Activated CD4-positive, CD25-positive, alpha-beta regulatory T cell treated with anti-CD3 and anti-CD28 coated beads, Interleukin-2, amount 50 U/mL, for 72 hours (primary cell): ENCODE results near the gene YOD1.
"Not testable (repeated sequence)": the region's sequence is repeated elsewhere in the genome, so short reads cannot be mapped to it uniquely, and the experiment has no call there.

Experiments used
- DNase-seq: peaks from one replicate; pipeline ENCODE4 v3.0.0; 2021

YOD1 gene

DNA sequence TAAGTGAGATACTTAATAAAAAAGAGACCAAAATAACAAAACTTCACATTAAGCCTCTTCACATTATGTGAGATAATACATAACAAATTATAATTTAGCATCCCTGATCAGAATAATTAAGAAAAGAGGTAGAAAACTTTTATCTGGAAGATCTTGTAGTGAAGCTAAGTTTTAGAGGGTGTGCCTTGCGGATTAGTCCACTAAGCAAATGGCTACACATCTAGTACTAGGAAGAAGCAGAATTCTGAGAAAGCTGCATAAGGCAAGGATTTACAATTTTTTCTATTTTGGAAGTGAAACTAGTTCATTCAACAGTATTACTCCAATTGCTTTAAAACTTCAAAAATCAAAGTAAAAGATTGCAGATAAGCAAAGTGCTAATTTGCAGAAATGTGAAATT, 3.5 kb downstream of the YOD1 start:
- DNase-seq, result no peak

DNA sequence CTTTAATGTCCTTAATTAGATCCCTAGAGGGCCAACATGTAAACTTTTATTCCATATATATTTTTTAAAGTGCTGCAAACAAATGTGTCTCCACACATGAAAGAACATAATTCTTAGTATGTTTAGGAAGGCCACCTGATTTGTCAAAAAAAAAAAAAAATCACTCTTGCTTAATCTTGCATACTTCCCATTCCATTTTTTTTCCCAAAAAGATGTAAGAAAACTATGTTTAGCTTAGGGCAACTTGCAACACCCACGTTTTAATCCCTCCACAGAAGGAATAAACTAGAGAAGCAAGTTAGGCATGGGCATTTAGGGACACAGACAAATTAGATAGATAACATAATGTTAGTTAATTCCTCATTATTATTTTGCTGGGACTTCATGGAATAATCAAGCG, 5.6 kb downstream of the YOD1 start:
- DNase-seq, result no peak

DNA sequence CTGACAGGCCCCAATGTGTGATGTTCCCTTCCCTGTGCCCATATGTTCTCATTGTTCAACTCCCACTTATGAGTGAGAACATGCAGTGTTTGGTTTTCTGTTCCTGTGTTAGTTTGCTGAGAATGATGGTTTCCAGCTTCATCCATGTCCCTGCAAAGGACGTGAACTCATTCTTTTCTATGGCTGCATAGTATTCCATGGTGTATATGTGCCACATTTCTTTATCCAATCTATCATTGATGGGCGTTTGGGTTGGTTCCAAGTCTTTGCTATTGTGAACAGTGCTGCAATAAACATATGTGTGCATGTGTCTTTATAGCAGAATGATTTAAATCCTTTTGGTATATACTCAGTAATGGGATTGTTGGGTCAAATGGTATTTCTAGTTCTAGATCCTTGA, 9.6 kb downstream of the YOD1 start:
- DNase-seq, result not testable (repeated sequence)

DNA sequence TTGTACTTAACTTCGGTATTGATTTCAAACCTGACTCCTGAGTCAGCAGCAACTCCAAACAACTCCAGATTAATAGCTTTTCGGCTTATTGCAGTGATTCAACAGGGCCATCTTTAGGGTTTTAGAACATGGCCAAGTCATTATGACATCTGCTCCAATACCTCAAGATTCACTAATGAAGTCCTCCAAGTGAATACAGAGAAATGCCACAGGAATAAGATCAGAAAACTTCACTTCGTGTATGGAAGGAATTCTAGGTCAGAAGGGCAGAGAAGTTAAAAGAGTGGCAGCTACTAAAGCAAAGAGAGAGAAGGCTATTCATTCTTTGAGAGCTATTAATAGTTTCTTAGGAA, 10.9 kb downstream of the YOD1 start:
- DNase-seq, result no peak

DNA sequence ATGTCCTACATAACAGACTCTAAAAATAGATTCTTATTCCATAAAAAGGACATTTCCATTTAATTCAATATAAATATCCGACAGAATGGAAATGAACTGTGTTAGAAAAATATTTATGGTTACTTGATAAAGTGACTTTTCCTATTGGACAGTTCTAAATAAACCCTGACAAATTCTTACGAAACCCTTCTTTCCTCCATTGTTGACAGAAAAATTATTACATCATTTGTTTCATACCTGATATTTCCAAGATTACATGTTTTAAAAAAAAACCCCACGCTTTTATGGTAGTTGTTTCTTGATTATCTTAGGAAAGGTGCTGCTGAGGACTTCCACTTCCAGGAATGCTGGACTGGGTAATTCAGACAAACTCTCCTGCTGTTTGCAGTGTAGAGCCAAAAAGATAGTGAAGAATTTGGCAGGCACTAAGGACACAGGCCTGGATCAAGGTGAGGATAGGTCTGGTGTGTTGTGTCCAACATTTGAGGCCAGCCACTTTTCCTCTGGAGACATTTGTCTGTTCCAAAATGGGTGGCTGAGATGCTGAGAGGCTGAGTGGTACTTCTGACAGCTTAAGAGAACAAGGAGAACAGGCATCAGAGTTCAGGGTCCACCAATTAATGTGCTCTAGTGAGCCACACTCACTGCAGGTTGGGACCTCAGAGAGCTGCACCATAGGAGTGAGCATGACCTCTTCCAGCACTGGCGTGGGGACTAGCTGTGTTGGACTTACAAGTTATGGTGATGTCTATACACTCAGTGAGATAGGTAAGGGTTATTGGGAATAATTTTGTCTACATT, 11.4 kb downstream of the YOD1 start:
- DNase-seq, result no peak

DNA sequence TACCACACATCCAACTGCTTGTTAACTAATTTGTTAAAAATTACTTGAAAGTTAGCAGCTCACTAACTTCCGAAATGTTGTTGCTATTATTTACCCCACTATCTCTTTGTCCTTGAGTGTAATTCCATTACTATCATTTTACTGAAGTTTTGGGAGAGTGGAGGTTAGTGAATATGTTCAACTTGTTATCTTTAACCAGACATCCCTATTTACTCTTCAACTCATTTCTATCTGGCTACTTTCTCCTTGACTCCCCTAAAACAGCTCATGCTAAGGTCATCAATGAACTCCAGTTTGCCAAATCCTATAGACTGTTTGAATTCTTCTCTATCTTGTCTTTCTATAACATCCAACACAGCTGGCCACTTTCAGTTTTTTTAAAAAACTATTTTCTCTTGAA, 14.1 kb downstream of the YOD1 start:
- no peak for DNase-seq

DNA sequence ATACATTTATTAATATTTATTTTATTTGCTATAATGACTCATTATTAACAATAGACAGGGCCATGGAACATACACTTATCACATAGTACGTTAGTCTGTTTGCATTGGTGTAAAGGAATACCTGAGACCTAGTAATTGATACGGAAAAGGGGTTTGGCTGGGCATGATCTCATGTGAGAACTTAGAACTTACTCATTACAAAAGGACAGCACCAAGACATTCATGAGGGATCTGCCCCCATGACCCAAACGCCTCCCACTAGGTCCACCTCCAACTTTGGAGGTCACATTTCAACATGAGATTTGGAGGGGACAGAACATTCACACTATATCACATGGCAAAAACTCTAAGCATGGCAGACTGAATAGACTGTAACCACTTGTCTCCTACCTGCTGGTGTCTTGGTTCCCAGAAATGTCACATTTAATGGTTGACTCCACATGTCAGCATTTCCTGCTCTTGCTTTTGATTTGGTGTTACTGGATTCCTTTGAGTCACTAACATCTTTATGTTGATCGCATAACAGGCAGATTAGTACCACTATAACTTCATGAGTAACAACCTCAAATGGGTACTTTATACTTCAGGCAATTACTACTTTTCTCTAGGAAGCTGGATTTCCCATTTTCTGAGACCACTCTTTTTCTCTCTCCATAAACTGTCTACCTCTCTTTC, 15.0 kb downstream of the YOD1 start:
- no peak for DNase-seq

DNA sequence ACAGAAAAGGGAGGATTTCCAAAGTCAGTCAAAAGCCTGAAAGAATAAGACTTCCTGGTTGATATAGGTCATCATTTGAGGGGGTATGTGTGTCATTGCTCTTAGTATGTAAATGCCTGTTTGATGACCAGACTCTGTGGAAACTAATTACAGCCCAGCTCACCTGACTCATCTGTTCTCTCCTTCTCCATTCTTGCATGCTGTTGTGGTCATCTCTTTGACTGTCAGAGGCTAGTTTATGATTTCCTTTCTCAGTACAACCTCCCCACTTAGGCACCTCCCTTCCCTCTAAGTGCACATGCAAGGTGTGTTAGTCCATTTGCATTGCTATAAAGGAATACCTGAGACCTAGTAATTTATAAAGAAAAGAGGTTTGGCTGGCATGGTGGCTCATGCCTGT, 16.0 kb downstream of the YOD1 start:
- no peak for DNase-seq

DNA sequence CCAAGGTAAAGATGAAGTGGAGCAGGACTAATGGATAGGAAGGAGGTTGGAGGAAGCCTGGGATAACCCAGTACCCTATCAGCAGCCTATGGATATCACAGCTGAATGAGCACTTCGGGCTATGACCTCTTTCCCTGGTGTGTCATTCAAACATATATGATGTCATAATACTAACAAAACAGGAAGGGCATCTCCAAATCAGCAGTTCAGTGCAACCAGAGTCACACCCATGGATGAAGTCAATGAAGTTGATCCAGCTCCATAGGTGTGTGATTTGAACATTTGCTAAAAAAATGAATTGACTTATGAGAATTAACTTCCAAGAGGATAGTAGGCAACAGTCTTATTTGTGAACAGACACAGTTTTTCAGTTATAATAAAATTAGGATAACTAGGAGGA, 16.8 kb downstream of the YOD1 start:
- no peak for DNase-seq

DNA sequence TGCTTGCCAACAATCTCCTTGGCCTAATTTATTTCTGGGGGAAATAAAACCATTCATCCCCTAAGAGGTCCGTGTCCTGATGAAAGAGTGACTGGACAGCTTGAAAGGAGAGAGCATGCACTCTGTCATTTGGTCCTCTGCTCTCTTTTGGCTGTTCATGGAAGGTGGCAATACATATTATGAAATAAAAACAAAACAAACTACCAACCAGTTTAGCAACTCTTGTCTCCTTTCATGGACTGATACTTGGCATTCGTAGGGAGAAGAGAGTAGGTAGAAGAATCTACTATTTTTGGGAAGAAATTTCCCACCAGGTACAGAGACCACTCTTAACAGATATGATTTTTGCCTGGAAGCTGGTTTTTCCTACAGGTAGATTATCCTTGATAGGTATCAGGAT, 17.7 kb downstream of the YOD1 start:
- DNase-seq, result no peak

DNA sequence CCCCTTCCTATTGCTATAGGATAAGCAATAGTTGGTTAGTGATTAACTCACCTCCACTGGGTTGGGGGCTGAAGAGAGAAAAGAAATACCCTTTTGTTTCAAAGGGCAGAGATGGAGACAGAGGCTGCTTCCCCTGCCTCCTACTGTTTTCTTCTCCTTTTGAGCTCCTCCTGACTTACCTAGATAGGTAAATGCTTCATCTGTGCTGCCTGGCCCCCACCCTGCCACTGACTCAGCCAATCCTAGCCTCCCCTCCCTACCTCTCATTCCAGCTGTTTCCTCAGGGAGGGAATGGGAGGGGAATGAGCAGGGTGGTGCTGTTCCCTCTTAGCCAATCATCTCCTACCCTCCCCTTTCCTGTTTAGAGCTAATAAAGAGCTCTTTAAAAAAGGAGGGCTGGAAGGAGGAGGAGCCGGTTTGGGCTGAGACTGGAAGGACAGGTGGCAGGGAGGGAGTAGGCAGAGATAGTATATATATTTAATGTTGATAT, 18.4 kb downstream of the YOD1 start, which contains the start of gene C1orf116:
C1orf116 (minus strand) TSS at position 229 of the 490 bp plus-strand sequence. CDS start 5,158 bp downstream, outside the sequence.
- DNase-seq, result no peak

DNA sequence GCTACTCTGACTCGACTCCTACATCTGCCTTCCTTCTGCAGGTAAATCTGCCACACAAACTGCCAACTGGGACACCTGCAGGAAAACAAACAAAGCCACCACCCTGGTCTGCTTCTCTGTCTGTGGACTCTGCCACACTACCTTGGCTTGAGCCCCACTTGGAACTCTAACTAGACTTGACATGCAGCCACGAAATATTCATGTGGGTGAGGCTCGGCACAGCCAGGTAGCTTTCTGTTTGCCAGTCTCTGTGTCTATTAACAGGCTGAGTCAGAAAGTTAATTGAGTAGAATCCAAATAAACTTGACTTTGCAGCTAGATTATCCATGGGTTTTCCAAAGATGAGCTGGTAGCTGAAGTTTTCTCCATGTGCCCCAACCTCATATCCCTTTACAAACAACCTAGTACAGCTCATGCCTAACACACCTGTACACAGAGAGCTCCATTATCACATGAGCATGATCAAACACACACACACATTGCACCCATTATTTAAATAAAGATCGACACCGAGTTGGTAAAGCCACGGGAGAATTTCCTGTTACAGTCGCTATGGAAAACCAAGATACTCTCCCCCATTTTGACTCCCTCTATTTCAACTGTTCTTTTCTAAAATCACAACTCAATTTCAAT, 19.3 kb downstream of the YOD1 start:
- DNase-seq, result no peak

DNA sequence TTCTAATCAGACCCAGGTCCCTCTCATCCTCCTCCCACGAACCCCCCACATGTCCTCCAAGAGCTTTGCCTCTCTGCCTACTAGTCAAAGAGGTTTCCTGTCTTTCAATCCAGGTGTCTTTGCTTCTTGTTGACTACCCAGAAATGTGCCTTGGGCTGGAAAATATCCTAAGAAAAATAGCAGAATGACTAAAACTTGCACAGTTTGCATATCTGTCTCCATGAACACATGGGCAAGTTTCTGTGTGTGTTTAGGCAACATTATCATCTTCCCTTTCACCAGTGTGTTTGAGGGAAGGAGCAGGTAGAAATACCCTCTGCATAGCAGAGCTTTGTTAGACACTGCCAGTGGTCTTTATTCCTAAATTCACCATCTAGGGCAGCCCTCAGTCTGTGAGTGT, 20.0 kb downstream of the YOD1 start:
- DNase-seq, result no peak

DNA sequence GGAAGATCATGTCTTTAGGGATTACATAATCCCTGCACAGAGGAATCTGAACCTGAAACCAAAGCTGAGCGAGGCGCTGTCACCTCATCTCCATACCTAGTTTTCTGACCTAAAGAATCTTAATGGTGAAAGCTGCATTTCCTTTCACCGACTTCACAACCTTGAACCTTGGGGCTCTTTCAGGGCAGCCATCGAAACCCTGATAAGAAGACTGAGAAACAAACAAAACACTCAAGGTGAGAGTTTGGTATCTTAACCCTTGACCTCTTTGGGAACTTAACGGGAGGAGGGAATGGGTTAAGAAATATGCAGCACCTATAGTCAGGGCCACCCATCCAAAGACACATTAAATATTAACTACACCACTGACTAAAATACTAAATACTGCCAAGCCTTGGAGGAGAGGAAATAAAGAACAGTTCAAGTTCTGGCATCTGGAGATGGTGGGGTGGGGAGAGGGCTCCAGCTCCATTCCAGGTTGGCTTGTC, 20.4 kb downstream of the YOD1 start:
- DNase-seq, result no peak

DNA sequence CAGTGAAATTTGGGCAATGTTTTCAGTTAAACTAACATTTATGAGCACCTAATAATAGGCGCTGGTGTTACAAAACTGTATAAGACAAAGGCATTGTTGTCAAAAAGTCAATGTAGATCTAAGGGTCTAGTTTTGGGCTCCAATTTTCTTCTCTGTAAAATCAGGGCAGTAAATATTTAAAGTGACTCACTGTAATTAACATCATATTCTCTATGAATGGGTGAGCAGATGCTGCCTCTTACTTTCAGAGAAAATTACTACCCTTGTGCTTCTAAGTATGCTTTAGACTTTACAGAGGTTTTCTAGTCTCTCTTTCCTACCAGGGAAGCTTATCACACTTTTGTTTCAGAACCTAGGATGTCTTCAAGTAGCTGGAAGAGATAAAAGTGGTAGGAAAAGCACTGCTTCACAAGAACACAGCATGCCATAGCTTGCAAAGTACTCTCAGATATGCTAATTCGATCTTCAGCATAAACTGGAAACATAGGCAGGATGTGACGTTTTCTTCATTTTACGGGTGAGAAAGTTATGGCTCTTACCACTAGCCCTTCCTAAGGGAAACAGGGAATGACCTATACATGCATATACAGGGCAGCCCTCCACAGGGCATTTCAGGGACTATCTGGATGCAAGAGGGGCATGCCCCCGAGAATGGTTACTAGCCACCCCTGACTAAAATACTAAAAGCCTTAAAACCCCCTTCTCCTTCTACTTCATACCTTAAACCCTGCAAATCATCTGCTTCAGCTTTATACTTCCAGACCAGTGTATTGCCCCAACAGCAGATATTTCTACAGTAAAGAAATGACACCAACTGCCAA, 21.1 kb downstream of the YOD1 start:
- no peak for DNase-seq

DNA sequence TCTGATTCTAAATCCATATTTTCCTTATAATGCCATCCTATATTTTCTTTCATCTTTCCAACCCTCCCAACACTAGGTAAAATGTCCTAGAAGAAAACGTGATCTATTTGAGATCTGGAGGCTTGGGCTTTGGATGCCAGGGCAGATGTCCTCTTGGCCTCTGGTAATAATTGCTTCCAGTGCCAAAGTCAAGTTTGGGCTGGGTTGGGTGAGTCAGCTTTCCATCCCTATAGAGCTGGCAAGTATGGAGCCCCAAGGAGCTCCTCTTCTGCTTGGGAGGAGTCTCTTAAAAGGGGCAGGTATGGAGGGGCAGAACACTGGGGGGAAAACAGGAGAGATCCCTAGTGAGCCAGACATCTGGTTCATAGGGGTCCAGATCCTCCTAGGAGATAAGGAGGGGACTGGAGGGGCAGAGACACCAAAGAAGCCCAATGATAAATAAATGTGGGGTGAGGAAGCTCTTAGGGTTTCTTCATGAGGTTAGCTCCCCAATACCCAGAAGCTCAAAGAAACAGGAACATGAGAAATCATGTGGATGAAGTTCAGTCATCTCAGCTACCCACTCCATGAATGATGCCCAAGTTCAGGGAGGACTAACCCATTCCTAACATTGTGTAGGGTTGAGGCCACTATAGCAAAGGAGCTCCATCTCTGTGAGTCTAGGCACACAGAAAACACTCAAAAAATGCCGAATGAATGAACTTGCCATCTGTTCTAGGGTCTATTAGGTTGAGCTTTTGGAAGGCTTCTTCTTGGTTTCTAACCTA, 21.9 kb downstream of the YOD1 start:
- DNase-seq, result no peak

DNA sequence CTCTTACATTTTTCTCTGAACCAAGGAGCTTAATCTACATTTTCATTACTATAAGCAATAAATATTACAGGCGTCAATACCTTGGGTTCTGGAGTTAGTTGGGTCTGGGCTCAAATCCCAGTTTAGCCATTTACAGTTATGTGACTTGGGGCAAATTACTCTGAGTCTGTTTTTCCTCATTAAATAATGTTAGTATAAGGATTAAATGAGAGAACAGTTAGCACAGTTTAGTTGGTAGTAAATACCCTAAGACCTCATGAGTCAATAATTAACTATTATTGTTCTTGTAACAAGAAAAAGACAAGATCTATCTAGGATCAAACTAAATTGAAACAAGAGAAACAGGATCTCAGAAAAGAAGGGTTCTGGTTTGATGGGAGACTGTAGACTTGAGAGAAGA, 23.1 kb downstream of the YOD1 start:
- no peak for DNase-seq

DNA sequence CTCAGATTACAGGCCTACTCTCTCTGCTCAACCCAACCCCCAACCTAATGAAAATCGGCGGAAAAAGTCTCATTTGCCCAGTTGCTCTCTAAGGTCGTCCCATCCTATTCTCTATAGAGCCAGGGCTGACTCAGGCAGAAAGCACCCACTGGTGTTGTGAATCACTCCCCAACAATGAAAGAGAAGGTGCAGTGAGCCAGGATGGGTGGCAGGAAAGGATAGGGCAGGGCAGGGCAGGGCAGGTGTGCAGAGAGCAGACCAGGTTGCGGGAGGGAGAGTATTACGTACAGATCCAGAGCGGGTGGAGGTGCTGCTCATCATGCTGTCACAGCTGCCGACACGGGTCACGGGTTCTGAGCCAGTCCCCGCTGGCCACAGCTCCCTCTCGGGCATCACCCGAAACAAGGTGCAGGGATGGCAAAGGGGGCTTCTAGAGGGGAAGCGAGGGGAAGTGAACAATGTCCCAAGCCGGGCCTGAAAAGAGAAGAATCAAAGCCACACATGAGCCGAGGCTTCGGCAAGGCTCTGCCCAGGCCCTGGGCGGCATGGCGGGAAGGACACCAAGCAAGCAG, 23.7 kb downstream of the YOD1 start:
- DNase-seq, result no peak

DNA sequence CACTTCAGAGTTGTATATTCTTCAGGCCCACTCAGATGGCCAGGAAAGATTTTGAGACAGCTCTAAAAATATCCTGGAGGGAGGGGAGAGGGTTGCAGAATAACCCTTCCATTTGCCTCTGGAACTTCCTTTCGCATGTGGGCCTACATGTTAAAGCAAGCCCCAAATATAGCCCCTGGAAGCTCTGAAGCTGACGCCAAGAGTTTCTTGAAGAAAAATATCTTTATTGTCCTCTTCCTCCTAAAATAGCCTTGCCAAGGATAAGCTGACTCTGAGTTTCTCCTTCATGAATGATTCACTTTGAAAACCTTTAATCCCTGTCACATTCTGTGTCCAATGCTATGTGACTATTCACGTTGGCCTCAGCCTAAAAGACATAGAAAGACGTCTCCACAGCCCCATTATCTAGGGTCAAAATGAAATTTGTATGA, 24.9 kb downstream of the YOD1 start:
- DNase-seq, result no peak

DNA sequence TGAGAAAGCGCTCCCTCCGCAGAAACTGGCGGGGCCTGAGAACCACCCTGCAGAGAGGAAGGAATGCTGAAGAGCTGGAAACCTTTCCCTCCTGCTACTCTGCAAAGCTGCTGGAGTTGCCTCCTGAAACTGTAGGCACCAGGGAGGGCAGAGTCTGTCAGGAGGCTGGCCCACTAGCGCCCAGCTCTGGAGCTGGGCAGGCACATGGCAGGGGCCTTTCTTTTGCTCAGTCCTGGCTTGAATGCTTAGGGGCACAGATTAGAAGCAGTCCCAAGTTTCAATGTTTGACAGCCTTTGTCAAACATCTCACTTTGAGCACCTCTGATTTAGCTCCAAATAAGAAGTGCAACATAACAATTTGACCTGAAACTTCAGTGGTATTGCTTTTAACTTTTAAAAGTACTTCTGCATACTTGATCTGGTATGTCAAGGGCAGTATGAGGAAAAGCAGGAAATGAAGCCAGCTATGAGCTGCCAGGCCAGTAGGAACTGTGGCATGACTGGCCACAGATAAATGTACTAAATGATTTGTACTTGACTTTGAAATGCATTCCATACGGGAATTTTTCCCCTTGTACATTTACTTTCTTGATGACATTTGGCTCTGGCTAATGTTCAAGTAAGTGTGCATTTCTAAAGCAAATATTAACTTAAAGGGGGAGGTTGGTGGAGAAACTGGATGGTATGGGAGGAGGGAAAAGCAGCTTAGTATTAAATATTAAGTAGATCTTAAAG, 25.7 kb downstream of the YOD1 start:
- no peak for DNase-seq
